Neural progenitor cell (in vitro differentiated cells): ENCODE measurements around the gene DUS4L. TPM values are rescaled to one million over a fixed set of nuclear protein-coding genes. Genes with fewer than 3 reads are reported as not detected.

Experiments
- DNase-seq: peaks from one replicate; pipeline ENCODE4 v3.0.0-alpha.2; 2016; ENCODE audit warnings: low spot score
- H2AFZ ChIP-seq: fragments of 200-600 bp; sonication (generic); replicated peaks from 2 replicates; pipeline ENCODE4 v1.6.1; 2016; ENCODE audit warnings: antibody characterized with exemption
- H3F3A ChIP-seq: fragments of 200-600 bp; sonication (generic); 2 replicates; pipeline ENCODE4 v1.6.1; 2016; ENCODE audit warnings: antibody characterized with exemption, low read depth
- H3K27ac ChIP-seq: fragments of 200-600 bp; sonication (generic); 2 replicates; pipeline ENCODE4 v1.5.1; 2016; ENCODE audit warnings: mild to moderate bottlenecking
- H3K27me3 ChIP-seq: fragments of 200-600 bp; sonication (generic); 2 replicates; pipeline ENCODE4 v1.6.1; 2016; ENCODE audit warnings: mild to moderate bottlenecking, moderate library complexity
- H3K36me3 ChIP-seq: fragments of 200-600 bp; sonication (generic); 2 replicates; pipeline ENCODE4 v1.5.1; 2016
- H3K4me1 ChIP-seq: fragments of 200-600 bp; sonication (generic); 2 replicates; pipeline ENCODE4 v1.6.1; 2016; ENCODE audit warnings: mixed run types
- H3K4me2 ChIP-seq: fragments of 200-600 bp; sonication (generic); 2 replicates; pipeline ENCODE4 v1.6.1; 2016
- H3K4me3 ChIP-seq: fragments of 200-600 bp; sonication (generic); 2 replicates; pipeline ENCODE4 v1.5.1; 2016
- H3K79me2 ChIP-seq: fragments of 200-600 bp; sonication (generic); 2 replicates; pipeline ENCODE4 v1.6.1; 2016; ENCODE audit warnings: low read depth
- H3K9ac ChIP-seq: fragments of 200-600 bp; sonication (generic); 2 replicates; pipeline ENCODE4 v1.6.1; 2016
- H3K9me3 ChIP-seq: fragments of 200-600 bp; sonication (generic); 2 replicates; pipeline ENCODE4 v1.5.1; 2016; ENCODE audit warnings: low read depth
- H4K20me1 ChIP-seq: fragments of 200-600 bp; sonication (generic); 2 replicates; pipeline ENCODE4 v1.6.1; 2016; ENCODE audit warnings: low read depth
- H3K27ac Mint-ChIP-seq: 3 replicates; pipeline ENCODE4 v1.8.0; 2021; ENCODE audit warnings: mixed read lengths
- H3K27me3 Mint-ChIP-seq: 2 replicates; pipeline ENCODE4 v1.8.0; 2022; ENCODE audit warnings: low read depth, mild to moderate bottlenecking, inconsistent platforms, moderate library complexity, mixed read lengths; ENCODE audit not compliant: insufficient read depth
- H3K36me3 Mint-ChIP-seq: 3 replicates; pipeline ENCODE4 v1.8.0; 2021; ENCODE audit warnings: mixed read lengths
- H3K4me1 Mint-ChIP-seq: 3 replicates; pipeline ENCODE4 v1.8.0; 2021; ENCODE audit warnings: mixed read lengths
- H3K4me3 Mint-ChIP-seq: 3 replicates; pipeline ENCODE4 v1.8.0; 2021; ENCODE audit warnings: mild to moderate bottlenecking, moderate library complexity, mixed read lengths
- H3K9me3 Mint-ChIP-seq: 3 replicates; pipeline ENCODE4 v1.8.0; 2020; ENCODE audit warnings: mixed read lengths
- CTCF ChIP-seq: fragments of 200-600 bp; sonication (generic); IDR thresholded peaks from 2 replicates; pipeline ENCODE4 v1.5.1; 2017; ENCODE audit warnings: antibody characterized with exemption, mild to moderate bottlenecking
- EZH2 ChIP-seq: fragments of 200-600 bp; sonication (generic); IDR thresholded peaks from 2 replicates; pipeline ENCODE4 v1.6.1; 2017; ENCODE audit warnings: antibody characterized with exemption, mild to moderate bottlenecking, moderate library complexity
- EZH2phosphoT487 ChIP-seq: fragments of 200-600 bp; sonication (generic); IDR thresholded peaks from 2 replicates; pipeline ENCODE4 v1.6.1; 2017; ENCODE audit warnings: antibody characterized with exemption
- small RNA-seq: library from RNA; depleted of rRNA; stranded (forward); fragments of <200 nt; gene quantifications from one replicate; pipeline ENCODE3, GENCODE V24; 2015
- total RNA-seq: library from RNA; depleted of rRNA; stranded (reverse); fragments of >200 nt; gene quantifications from 2 replicates; pipeline ENCODE4 v1.2.3, GENCODE V29; 2015; ENCODE audit warnings: low replicate concordance

The DUS4L gene
- total RNA-seq, 1 donor from 2014 or later, result 24.4 TPM

- no peak overlapping the region for H2AFZ ChIP-seq
- no peak overlapping the region for H3K27ac ChIP-seq
- no peaks in the 10 kb centered on the region for H4K20me1 ChIP-seq
- H3K79me2 ChIP-seq, result no peaks in the 10 kb centered on the region
- H3F3A ChIP-seq, result no peaks in the 10 kb centered on the region
- Mint-ChIP-seq H3K27me3 (no peaks in the 10 kb centered on the region), H3K4me1 (peaks cover 6% of the 10 kb centered on the region), H3K27ac (no peak overlapping the region), H3K36me3 (no peaks in the 10 kb centered on the region), H3K4me3 (no peak overlapping the region), H3K9me3 (no peaks in the 10 kb centered on the region)
- H3K4me2 ChIP-seq, result no peak overlapping the region
- H3K4me1 ChIP-seq, result no peaks in the 10 kb centered on the region
- H3K4me3 ChIP-seq, result no peak overlapping the region
- DNase-seq, result no peak
- H3K36me3 ChIP-seq, result no peaks in the 10 kb centered on the region
- no peaks in the 10 kb centered on the region for H3K9me3 ChIP-seq
- no peaks in the 10 kb centered on the region for H3K27me3 ChIP-seq
- no peak overlapping the region for H3K9ac ChIP-seq
- TF ChIP-seq EZH2 (no peak), EZH2phosphoT487 (no peak), CTCF (no peak)
Observed at GRCh38 chr7:107627002-107627401, 63.2 kb downstream of the DUS4L start.

Small RNAs within 50 kb of the gene (small RNA-seq; reads per million reads assigned to genes)
- not detected for gene RF01233

Other genes starting within 250 kb of the DUS4L start
- gene GPR22, start 93.9 kb upstream of the DUS4L start, total RNA-seq, result not detected in 2 replicates
- 33.3 and 90.5 TPM in 2 replicates for gene COG5, start 51 bp upstream of the DUS4L start, total RNA-seq
- gene BCAP29, start 16.3 kb downstream of the DUS4L start, total RNA-seq, result 52.6 and 103 TPM in 2 replicates
- gene SLC26A4, start 96.9 kb downstream of the DUS4L start, total RNA-seq, result 0.02 TPM in 1 of 2 replicates, not detected in the other
- gene CBLL1, start 180.2 kb downstream of the DUS4L start, total RNA-seq, result 40.6 and 58.0 TPM in 2 replicates
- not detected in 2 replicates for gene SLC26A3, start 239.3 kb downstream of the DUS4L start, total RNA-seq